Activated CD8-positive, alpha-beta memory T cell treated with anti-CD3 and anti-CD28 coated beads, Interleukin-2, amount 50 U/mL, for 4 hours (primary cell): ENCODE data around the gene RNF148.

Source experiments
- DNase-seq: peaks from one replicate; pipeline ENCODE4 v3.0.0-alpha.2; 2020

Gene RNF148, protein sequence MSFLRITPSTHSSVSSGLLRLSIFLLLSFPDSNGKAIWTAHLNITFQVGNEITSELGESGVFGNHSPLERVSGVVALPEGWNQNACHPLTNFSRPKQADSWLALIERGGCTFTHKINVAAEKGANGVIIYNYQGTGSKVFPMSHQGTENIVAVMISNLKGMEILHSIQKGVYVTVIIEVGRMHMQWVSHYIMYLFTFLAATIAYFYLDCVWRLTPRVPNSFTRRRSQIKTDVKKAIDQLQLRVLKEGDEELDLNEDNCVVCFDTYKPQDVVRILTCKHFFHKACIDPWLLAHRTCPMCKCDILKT

DNA sequence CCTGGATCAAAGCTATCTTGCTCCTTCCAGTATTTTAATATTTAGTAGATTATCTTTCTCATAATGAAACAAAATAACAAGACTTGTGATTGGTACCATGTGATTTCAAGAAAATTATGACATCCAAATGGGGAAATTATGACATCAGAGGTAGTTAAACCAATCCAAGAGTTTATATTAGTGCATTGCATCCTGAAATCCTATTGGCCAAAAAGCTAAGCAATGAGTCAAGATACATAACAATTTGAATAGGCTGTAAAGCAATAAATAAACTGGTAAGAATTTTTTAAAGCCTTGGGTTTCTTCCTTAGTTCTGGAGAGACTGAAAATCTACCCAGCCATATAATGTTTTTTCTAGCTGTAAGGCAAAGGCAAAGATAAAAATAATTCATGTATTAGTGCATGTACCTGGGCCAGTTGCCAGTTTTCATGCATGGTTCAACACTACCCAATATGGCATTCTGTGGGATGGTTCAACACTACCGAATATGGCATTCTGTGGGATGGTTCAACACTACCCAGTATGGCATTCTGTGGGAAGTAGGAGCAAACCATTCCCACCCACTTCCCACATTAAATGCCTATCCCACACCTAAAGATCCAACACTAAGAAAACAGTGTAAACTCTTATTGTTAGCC lies at the start of gene RNF148:
Gene RNF148 (minus strand): TSS at position 51 of the 639 bp plus-strand sequence. CDS start 172 bp downstream, outside the sequence.
- DNase-seq: no peak

DNA sequence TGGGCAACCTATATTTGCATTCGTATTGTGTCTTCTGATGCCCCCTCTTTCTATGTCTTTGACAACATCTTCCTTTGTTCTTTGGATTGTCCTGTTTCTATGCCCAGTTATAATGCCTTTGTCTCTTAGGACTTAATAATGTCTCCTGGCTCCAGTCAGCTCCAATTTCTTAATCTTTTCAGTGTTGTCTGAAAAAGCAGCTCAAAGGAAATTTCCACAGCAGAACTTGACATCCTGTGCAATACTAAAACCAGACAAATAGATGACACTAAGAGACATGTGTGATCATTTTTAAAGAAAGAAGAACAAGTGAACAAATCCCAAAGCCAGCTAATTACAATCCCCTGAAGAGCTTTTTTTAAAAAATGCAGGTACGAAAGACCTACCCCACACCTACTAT lies 47.7 kb upstream of the RNF148 start:
- no peak for DNase-seq

DNA sequence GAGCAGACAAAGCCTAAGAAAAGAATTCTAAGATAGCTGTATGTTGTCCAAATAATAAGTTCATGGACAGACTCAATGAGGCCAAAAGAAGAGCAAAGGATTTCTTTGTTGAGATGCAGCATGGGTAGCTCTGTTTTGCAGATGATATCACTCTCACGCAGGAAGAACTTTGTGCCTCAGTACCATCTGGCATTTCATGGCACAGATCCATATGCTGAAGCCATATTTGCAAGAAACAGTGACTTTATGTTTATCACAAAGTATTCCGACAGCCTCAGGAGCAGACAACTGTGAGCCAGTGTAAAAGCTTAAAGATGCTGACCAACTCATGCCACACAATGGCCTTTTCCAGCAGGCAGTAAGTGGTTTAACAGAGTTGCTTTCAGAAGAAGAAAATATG lies 45.5 kb upstream of the RNF148 start:
- no peak for DNase-seq

DNA sequence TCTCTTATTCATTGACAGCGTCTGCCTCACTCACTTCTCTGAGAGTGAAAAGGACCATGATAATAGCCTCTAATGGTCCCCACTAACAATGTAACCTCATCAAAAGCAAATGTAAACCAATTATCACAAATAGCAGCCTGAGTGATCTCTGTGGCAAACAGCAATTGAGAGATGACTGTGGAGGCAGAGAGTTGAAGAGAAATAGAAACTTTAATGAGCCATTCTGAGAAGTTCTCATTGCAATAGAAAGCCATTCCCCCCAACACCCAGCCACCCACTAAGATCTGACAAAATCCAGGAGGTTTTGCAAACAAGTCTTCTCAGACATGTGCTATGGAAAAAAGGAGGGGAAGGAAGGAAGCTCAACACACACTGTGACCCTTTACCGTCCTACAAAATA lies 44.2 kb upstream of the RNF148 start:
- DNase-seq: no peak

DNA sequence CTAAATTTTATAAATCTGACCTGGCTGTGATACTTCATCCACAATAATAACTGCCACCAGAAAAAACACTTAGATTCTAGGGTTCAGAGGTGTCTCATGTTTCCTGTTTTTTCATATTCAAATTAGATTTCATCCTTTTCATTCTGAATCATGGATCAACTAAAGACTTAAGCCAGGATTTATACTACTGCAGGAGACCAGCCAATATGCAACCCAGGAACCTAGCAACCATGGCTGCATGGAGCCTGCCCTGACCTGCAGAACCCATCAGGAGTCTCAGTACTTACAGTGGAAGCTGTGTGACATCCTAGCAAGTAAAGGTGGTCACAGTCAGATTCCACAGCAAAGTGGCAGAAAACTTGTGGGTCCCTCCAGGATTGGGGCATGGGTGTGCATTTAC lies 40.5 kb upstream of the RNF148 start:
- DNase-seq: no peak

DNA sequence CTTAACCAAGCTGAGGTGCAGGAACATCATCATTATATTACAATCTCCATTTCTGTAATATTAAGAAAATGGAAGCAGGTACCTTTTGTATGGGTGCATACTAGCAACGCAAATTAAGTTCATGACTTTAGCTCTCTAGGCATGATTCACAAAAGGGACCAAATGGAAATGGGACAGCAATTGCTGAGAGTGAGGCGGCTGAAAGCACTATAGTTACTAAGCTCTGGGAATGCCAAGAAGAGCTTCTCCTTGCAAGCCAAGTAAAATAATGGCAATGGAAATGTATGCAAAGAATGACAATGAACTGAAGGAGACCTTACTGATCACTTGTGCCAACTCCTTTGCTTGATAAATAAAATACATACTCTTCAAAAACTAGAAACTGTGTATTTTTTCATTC lies 36.2 kb upstream of the RNF148 start:
- no peak for DNase-seq

DNA sequence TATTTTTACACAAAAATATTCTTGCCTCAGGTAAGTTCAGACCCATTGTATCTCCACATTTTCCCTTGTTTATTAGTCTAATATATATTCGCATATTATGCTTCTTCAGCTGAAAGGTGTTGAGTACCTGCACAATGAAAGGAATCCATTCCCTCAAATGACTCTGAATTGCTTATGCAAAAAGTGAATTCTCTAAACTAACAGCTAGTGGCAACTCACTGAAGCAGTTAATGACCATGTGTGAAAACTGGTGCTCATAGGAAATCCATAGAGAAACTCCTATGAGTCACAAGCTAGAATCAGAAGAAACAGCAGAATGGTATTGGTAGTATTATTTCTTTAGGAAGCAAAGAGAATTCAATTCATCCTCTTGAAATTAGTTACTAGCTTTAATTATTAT lies 33.5 kb upstream of the RNF148 start:
- no peak for DNase-seq

DNA sequence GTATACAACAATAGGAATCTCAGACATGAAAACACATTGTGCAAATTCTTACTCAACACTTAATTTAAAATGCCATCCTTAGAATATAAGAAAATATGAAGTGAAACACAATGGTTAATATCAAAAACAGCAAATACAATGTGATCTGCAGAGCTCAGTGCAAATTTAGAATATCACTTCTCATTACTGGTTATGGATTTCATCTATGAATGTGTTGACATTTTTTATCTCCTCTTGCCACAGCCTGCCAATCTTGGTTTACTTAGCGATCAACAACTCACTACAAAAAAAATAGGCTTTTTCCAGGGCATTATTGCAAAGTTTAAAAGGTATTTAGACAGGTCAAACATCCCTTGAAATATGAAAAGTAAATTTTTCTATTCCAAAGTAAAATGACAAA lies 25.0 kb upstream of the RNF148 start:
- no peak for DNase-seq

DNA sequence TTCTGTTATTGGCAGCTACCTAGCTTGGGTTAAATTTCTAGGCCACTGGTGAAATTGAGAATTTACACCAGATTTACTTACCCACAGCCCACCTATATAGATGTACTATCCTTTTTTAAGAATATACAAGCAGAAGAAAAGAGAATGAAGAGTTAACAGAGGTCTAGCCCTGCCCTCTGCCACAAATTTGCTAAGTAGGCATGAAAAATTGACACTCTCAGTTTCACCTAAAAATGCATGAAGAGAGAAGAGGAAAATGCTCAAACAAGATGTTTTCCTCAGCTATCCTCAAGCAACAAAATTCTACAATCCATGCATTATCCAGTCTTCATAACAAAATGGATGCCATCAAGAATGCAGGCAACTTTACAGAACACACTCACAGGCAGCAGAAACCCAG lies 24.6 kb upstream of the RNF148 start:
- DNase-seq: no peak

DNA sequence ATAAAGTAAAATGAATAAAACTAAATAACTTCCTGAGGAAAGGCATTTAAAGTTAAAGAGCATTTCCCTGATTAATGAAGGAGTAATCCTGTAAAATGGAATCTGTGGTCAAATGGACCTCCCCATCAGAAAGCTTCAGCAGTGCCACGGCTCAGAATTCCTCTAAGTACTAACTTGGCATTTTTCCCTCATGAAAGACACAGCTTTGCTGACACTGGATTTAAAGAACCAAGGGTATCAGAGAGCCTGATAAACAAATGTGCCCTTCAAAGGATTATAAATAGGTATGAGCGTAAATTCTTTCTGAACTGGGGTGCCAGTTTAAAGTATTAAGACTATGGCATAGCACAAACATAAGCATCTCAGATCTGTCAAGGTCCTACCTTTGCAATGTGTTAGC lies 24.2 kb upstream of the RNF148 start:
- no peak for DNase-seq

DNA sequence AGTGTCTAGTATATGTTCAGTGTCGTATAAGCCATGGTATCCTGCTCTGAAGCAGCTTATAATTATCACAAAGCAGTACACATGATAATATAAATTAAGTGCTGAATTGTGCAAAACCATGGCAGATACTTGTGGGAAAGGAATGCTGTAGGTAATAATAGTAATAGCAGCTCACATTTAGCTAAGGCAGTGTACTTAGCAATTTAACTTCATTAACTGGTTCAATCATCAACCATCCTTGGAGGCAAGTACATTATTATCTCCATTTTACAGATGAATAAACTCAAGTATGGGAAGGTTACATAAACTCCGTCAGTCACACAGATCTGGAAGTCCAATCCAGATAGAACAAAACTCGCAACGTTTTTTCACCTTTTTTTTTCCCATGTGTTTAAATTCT lies 21.6 kb upstream of the RNF148 start:
- no peak for DNase-seq

DNA sequence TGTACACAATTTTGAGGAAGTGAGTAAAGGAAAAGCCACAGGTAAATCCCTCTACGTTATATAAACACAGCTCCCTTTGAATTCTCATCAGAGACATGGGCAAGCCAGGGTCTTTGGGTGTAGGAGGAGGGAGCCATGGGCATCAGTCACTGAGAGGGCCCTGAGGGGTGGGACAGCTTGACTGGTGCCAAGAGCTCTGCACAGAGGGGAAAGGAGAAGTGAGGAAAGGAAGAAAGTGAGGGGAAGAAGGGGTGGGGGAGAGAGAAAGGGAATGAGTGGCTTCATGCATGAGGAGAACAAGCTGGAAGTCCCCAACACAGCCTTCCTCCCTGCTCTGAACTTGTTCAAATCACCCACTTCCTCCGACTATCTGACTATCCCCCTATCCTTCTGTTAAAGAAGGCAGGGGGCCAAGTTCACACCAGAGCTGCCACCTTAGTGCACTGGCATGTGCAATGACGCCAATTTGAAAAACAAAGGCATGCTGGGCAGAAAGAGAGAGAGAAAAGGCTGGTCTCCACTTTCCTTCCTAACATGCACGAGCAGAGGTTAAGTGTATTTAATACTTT lies 16.4 kb upstream of the RNF148 start:
- no peak for DNase-seq

DNA sequence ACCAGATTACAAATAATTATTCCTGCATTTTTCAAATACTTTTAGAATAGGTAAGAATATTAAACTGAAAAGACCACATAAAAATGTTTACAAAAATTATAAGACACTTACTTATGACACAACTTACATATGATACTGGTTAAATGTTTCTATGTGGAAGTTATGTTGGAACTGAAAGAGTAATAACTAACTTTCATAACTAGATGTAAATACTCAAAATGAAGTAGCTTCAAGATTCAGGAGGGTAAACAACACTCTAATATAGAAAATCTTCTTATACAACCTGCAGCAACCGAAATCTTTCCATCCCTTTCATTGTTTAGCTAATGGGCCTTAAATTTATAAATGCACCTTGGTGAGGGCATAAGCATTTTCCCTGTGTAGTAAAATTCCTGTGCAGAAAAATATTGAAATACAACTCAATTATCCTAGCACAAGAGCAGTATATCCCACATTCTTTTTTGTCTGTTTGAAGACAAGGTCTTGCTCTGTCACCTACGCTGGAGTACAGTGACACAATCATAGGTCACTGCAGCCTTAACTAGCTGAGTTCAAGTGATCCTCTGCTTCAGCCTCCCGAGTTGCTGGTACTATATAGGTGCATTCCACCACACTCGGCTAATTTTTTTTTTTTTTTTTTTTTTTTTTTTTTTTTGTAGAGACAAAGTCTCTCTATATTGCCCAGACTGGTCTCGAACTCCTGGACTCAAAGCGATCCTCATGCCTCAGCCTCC lies 14.8 kb upstream of the RNF148 start:
- DNase-seq: no peak

DNA sequence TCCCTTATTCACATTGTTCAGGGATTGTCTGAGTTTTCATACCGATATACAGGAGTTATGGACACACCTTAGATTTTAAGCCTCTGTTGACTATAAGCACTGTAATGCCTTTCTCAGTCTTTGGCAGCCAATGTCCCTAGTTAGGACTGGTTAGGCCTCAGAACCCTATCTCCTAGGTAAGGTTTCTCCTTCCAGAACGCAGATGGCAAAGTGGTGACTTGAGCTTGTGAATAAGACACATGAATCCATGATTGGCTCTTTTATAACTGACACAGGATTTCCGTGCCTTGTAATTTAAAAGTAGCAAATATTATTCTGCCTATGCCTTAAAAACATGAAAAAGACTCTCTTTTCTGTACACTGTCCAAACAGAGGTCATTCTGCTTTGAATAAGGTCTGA lies 12.5 kb upstream of the RNF148 start:
- no peak for DNase-seq

DNA sequence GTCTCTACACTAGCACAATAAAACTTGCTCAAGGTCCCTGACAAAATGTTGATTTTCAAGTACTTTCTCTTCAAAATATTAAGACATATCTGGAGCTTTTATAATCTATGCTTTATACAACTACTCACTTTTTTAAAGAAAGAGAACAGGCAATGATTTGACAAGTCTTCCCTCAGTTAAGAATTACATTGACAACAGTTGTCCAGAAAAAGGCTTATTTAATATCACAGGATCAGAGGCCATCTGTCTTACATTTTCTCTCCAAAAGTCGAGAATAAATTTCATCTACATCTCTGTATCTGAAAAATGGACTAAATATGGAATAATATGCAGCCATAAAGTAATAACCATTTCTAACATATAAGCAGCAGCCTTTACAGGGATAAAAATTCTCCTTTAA lies 8.2 kb upstream of the RNF148 start:
- no peak for DNase-seq

DNA sequence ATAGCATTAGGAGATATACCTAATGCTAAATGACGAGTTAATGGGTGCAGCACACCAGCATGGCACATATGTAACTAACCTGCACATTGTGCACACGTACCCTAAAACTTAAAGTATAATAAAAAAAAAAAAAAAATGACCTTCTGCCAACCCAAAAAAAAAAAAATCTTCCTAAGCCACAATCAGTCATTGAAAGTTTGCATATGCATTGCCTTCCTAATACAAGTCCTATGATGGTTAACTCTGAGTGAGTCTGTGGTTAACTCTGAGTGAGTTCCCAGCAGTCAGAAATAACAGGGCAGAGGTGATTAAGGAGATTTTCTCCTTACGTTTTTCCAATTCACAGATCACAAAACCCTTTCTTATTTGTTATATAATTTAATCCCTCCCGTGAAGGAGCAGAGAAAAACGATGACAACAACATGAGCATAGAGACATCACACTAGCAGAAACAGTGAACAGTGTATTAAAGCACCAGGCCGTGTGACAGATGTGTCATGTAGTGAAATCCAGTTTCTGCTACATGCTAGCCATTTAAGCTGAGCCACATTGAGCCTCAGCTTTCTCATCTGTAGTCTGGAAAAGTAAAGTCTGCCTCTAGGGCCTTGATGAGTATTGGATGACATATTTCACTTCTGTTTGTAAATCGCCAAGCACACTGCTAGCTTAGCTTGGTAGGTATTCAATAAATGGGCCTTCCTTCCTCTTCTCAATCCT lies 7.4 kb upstream of the RNF148 start:
- DNase-seq: no peak

DNA sequence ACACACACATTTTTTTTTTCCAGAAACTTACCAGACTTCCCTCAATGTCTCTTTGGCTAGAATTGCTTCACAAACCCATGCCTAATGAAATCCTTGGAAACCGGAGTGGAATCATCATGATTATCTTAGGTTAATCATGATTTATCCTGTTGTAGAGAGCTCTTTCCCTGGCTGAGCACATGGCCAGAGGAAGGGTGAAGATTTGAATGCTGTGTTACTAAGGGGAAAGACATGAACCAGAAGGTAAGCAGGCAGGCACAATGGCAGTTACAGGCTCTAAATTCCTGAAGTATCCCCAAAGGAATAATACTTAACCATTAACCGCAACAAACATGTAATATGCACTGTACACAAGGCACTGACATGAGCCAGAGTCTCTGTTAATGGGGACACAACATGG lies 4.1 kb upstream of the RNF148 start:
- DNase-seq: no peak

DNA sequence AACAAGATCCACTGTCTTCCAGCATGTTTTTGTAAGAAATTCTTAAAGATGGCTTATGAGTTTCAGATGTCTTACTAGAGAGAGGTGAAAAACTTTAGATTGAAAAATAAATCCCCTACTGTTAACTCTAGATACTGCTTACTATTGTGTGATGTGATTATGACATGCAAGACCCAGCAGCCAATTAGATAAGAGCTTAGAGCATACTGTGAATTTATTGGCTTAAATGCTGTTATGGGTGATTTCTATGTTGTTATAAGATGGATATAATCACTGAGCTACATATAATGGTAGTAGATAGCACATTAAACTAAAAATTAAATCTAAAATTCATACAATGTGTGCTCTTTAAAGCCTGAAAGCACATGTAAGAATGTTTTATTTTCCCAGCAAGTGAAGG lies 3.7 kb downstream of the RNF148 start, which contains the start of gene RNF133:
Gene RNF133 (minus strand): TSS at position 101 of the 400 bp plus-strand sequence. CDS start 199 bp downstream, outside the sequence.
- no peak for DNase-seq

DNA sequence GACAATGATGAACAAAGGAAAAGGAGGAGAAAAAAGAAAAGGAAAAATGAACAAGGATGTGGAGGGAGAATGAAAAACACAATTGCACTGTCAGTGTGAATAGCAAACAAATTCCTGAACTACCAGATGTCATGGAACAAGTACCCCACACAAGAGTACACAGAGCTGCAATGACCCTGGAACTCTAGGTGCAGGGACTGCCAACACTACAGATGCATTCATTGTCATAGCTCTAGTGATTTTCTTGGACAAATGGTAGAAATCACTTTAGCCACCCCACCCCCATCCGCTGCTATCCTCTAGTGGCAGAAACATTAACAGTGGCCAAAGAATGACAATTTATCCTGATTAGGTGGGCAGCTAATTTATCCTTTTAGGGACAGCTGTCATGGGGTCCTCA lies 6.9 kb downstream of the RNF148 start:
- no peak for DNase-seq

DNA sequence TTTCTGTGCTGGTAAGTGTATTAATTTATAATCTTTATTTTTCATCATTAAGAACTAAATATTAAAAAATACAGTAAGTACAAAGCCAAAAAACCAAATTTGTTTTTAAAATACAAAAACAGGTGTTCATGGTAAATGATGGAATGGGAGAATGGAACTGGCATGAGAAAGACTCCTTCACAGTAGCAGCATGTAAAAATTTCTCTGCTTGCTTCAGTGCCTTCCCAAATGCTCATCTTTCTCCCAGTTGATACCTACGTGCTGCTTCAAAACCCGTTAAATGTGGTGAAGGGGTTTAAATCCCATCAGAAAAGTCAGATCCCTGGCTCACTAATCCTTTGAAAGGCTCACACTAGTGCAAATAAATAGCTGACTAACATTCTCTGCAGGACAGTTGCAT lies 8.0 kb downstream of the RNF148 start:
- DNase-seq: no peak

DNA sequence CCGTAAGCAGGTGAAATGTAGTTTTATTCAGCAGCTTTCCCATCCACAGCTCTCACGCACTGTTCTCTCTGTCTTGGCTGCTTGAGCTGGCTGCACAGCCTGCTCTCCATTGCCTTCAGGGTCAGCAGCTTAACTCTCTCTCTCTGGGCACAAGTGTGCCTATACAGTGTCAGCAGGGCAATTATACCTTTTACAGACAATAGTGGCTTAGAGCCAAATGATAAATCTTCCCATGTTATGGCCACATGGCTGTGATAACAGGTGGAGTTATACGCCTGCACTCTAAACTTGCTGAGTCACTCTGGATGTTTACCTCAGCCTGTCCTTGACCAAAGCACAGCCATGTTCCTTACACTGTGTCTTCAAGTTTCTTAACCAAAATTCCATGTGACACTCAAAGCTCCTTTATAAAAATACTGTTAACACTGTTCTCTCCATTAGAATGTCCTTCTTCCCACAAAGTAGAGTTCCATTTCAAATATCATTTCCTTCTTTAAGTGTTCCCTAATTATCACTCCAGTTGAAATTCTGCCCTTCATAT lies 9.9 kb downstream of the RNF148 start:
- DNase-seq: no peak

DNA sequence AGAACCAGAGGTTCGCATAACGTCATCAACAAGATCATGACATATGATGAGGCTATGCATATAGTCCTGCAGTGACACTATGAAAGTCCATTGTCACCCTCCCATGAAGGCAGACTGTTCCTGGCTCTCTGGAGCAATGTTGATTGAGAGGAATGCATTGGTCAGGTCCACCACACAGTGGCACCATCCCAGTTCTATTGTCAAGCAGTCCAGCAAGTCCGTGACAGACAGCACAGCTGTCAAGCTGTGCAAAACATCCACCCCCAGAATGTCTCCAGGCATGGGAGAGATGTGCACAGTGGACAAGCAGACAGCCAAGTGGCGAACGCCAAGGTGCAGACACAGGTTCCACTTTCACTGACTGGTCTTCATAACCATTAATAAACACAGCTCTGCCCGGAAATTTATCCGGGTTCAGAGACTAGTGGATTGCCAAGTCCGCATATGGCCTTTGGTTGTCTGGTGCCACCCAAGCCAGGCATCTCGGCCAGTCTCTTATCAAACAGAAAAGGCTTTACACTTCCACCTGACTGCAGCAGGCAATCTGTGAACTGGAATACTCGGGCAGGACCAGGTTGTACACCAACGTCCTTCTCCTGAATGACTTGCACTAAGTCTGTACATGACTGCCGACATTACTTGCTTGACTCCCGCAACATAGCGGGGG lies 11.0 kb downstream of the RNF148 start:
- DNase-seq: no peak
